ENCODE data around the gene MSI2.
"Not testable (repeated sequence)": the region's sequence is repeated elsewhere in the genome, so short reads cannot be mapped to it uniquely, and the experiment has no call there.

The MSI2 gene

GRCh38 chr17:57489321-57489720 is 233.0 kb downstream of the MSI2 start:
- no peak for DNase-seq

- DNase-seq, result no peak
Measured at GRCh38 chr17:57490111-57490845, 234.0 kb downstream of the MSI2 start.

DNA sequence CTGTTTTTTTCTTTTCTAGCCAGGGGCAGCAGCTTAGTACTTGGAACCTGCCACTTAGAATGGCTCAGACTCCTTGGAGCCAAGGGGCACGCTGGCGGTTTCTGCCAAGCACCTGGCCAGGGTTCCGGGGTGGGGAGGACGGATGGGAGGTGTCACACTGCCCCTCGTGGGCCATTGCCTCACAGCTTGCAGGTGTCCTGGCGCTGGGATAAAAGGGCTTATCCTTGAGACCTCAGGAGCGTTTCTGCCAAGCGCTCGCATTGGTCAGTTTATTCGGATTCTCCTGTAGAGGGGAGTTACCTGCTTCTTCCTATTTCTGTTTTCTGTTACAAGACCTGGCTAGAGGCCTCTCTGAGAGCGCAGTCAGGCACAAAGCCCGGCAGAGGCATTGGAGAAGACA is 234.6 kb downstream of the MSI2 start:
- DNase-seq, result no peak

- DNase-seq, result no peak
Measured at GRCh38 chr17:57493171-57493570, 236.8 kb downstream of the MSI2 start.

GRCh38 chr17:57493625-57494024 is 237.3 kb downstream of the MSI2 start:
- no peak for DNase-seq

DNA sequence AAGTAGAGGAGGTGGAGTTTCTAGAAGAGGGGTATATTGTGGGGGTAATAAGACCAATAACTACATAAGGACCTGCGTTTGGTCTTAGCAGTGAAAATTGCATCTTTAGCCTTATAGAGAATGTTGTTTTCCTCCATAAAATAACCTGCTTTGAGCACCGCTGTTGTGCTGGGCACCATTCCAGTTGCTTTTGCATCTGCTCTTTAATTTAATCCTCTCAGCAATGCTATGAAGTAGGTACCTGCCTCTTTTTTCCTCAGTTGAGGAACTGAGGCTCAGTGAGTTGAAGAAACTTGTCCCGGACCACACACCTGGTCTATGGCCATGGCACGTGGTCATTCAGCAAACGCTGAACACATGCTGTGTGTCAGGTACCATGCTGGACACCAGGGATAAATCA is 238.1 kb downstream of the MSI2 start:
- no peak for DNase-seq

DNA sequence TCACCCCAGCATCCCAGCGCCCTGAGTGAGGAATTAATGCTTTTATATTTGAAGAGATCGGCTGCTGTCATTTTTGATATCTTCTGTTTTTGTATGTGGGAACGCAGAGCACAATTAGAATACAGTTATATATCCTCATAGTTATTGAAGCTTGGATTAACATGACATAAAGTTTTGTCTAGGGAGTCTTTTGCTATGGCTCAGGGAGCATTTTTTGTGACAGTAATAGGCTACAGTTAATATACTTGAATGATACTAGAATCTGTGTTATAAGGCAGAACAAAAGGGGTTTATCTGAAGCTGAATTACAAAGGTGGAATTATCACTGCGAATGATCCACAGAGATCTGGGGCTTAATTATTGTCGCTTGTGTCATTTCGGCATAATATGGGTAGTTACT is 239.4 kb downstream of the MSI2 start:
- no peak for DNase-seq

GRCh38 chr17:57496382-57496781 is 240.1 kb downstream of the MSI2 start:
- no peak for DNase-seq

GRCh38 chr17:57498443-57498842 is 242.1 kb downstream of the MSI2 start:
- DNase-seq, result no peak

- not testable (repeated sequence) for DNase-seq
Measured at GRCh38 chr17:57499221-57499620, 242.9 kb downstream of the MSI2 start.

- DNase-seq, result no peak
Measured at GRCh38 chr17:57499648-57500049, 243.3 kb downstream of the MSI2 start.

DNA sequence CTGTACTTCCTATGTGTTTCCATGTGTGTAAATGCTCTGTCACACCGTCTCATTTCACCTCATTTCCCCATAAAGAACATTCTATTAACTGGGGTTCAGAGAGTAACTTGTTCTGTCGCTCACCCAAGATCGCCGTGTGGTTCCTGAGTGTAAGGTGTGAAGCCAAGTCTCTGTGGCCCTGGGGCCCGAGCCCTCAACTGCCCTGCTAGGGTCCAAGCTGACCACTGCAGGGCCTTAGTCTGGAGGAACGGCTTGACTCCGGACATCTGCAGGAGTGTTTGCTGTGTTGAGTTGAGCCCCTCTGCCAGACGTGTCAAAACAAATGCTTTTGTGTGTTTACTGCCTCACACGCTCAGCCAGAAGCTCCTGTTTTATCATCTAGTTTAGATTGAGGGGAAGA is 244.7 kb downstream of the MSI2 start:
- DNase-seq, result no peak

- DNase-seq, result no peak
Measured at GRCh38 chr17:57502022-57502421, 245.7 kb downstream of the MSI2 start.

DNA sequence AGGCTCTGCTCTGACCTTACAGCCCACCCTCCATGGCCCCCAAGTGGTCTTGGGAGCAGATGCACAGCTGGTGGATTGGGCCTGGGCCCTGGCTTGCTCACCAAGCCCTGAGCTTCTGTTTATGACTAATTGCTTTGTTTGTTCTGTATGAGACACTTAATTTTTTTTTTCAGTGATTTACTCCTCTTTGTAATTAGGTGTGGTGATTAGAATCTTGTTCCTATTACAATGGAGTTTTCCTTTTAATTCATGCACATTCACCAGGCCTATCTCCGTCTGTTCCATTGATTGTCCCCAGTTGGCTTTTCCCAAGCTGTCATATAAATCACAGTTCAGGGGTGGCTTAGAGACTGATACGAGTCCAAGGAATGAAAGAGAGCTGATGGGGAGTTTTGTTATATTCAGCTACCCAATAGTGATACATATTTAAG is 246.5 kb downstream of the MSI2 start:
- DNase-seq, result no peak

GRCh38 chr17:57504208-57504607 is 247.9 kb downstream of the MSI2 start:
- DNase-seq, result no peak

GRCh38 chr17:57505841-57506773 is 249.8 kb downstream of the MSI2 start:
- DNase-seq, result no peak

GRCh38 chr17:57506774-57507127 is 250.4 kb downstream of the MSI2 start:
- DNase-seq, result no peak

DNA sequence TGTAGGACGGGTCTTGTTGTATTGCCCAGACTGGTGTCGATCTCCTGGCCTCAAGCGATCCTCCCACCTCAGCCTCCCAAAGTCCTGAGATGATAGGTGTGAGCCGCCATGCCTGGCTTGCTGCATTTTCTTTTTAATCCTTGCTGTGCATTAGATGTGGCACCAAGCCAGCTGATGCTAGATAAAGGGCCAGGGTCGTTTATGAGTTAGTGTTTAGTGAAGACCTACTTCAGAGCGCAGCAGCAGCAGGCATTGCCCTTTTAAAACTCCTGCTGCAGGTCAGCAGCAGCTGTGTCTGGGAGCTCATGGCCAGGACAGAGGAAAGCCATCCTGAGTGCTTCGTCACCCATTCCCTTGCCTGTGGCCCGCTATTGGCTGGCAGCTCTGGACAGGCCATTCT is 251.5 kb downstream of the MSI2 start:
- no peak for DNase-seq

GRCh38 chr17:57508671-57509070 is 252.3 kb downstream of the MSI2 start:
- DNase-seq, result no peak

DNA sequence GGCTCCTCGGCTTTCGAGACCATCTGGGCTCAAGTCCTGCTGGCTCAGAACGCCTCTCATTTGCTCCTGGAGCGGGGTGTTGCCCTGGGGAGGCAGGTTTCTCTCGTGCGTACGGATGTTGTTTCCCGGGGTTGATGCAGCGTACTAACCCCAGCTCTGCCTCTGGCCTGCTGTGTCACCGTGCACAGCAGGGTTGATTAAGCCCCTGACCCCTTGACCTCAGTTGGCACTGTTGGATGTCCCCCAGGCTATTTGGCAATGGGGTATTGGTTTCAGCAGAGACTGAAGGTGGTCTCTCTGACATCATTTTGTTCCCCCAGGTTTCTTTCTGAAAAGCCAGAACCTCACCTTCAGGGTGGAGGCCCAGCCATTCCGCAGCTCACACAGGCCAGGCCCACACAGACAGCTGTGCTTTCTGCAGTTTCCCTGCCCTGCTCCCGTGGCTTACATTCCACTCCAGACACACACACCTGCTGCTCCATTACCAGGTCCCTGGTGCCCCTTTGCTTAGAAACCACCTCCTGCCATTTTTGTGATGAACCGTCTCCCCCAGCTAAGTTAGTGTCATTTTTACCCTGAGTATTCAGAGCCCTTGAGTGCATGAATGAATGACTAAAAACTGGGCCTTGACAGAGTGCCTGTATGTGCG is 255.3 kb downstream of the MSI2 start:
- no peak for DNase-seq

- no peak for DNase-seq
Measured at GRCh38 chr17:57512258-57512657, 255.9 kb downstream of the MSI2 start.

GRCh38 chr17:57512691-57513090 is 256.4 kb downstream of the MSI2 start:
- no peak for DNase-seq

DNA sequence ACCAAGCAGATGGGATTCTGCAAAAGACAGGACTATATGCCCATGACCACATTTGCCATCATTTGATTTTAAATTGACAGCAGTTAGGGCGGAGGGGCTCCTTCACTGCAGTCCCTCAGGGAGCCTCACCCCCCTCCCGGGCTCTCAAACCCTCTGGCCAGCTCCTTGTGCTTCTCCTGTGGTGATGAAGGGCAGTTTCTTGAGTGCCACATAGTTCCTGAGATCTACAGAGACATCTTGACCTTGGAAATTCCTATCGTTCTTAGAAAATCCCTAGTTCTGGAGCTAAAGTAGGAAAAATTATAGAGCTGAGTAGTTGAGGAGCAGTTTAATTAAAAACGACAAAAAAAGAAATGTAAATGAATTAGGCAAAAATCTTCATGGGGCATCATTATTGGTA is 257.2 kb downstream of the MSI2 start:
- DNase-seq, result no peak

DNA sequence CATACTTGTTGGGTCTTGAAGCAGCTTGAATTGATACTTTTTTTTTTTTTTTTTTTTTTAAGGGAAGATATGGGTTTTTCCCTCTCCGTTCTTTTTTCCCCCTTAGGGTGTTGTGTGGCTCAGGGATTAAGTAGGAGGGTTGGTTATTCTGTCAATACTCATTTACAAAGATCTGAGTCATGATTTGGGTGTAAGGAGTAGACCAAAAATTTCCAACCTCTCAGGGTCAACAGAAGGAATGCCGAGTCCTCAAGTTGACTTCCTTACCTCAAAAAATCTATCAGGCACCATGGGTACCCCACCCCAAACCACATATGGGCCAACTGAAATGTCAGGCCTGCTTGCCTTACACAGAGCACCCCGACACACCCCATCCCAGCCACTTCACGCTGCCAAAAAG is 258.3 kb downstream of the MSI2 start:
- no peak for DNase-seq

Data from stimulated activated CD4-positive, alpha-beta T cell treated with anti-CD3 and anti-CD28 coated beads, Interleukin-2, amount 100 ng/mL, for 48 hours (primary cell).